Right kidney (tissue), 1 donor: ENCODE results near the gene PITHD1.
"Not testable (repeated sequence)": the region's sequence is repeated elsewhere in the genome, so short reads cannot be mapped to it uniquely, and the experiment has no call there.

Experiments used
- DNase-seq: peaks from one replicate; pipeline ENCODE4 v3.0.0-alpha.2; 2016

PITHD1 gene

GRCh38 chr1:23797478-23798448, 19.5 kb downstream of the PITHD1 start:
- DNase-seq = no peak

GRCh38 chr1:23798662-23799142, 20.5 kb downstream of the PITHD1 start:
- DNase-seq = no peak

DNA sequence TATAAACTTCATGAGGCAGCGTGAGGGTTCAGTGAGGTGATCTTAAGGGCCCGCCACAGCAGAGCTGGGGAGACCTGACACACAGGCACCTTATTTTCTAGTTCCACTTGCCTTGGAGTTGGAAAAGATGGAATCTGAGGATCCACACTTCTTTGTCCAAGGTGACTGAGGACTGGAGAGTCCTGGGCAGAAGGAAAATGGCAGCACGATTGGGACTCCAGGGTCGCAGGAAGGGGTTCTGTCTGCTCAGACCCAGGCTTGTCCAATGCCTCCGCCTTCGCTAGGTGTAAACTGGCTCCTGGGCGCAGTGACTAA, 21.0 kb downstream of the PITHD1 start:
- DNase-seq = no peak

DNA sequence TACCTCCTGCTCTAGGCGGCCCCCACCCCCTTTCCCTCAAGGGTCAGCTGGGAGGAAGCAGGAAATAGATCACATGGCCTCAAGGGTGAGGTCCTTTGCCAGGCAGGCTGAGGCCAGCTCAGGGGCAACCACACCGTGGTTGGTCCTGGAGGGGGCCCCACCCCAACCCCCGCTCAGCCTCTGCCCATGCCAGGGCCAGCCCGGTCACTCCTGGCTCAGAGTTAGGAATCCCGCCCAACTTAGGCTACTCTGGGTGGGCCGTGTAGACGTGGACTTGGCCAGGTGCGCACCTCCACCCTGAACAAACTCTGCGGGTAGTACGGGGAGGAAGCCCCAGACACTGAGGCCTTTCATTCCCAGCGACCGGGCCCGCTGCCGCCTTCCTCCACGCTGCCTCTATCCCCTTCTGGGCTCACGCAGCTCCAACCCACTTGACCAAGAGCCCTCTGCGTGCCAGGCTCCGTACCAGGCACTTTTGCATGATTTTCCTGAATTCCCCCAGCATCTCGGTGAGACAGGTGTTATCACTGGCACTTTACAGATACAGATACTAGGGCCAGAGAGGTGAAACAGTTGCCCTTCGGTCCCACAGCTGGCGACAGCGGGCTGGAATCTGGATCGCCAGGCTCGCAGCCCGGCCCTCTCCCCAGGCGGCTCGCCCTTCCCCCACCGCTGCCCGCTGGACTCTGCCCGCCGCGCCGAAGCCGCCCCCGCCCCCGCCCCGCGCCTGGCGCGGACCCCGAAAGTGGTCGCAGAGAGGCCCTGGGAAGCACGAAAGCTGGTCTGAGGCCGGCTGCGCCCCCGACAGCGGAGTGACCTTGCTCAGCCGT, 21.6 kb downstream of the PITHD1 start:
- peak; percentile 67 for DNase-seq

GRCh38 chr1:23800400-23801337, 22.5 kb downstream of the PITHD1 start, which contains the start of gene GALE:
TSS of gene GALE (minus strand) at chr1:23800754. CDS start at chr1:23799007, 1,747 bp downstream.
- DNase-seq = peak; percentile 84

DNA sequence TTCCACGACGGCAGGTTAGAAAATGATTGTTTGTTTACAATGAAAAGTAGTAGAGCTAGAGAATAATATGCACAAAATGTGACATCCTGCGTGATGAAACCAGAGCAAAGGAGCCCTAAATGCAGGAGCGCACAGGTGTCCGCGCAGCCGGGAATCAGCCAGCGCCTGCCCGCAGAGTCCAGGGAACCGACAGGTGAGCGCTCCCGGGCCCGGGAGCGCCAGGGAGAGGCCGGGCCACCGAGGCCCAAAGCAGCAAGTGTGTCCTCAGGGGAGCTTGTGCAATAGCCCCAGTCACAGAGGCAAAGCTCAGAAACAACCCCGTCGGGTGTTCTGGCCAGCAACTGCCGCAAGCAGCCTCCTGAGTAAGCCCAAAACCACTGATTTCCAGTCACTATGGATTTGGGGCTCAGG, 23.1 kb downstream of the PITHD1 start:
- no peak for DNase-seq

DNA sequence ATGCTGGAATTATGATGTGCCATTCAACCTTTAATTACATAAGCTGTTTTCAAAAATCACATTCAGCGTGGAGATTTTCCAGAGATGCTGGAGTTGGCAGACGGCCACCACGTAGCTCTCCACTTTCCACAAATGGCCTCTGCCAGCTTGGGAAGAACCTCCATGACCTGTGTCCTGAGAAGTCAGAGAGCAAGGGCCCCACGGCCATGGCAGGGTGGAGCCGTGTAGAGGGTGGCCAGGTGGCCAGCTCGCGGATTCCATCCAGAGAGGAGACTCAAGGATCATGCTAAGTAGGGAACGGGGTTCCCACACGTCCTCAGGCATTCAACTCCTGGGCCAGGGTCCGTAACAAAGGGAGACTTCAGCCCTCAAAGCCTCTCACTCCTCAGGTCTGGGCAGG, 23.7 kb downstream of the PITHD1 start:
- DNase-seq = no peak

DNA sequence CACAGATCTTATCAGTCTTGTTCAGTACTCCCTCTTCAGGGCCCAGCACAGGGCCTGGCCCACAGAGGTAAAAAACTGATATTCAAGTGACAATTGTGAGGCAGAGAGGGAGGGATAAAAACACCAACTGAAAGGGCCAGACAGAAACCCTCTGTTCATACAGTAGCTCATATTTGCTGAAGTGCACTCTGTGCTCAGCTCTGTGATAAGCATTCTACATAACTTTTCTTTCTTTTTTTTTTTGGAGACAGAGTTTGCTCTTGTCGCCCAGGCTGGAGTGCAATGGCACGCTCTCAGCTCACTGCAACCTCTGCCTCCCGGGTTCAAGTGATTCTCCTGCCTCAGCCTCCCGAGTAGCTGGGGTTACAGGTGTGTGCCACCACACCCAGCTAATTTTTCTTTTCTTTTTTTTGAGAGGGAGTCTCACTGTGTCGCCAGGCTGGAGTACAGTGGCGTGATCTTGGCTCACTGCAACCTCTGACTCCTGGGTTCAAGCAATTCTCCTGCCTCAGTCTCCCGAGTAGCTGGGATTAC, 24.7 kb downstream of the PITHD1 start:
- DNase-seq = not testable (repeated sequence)

DNA sequence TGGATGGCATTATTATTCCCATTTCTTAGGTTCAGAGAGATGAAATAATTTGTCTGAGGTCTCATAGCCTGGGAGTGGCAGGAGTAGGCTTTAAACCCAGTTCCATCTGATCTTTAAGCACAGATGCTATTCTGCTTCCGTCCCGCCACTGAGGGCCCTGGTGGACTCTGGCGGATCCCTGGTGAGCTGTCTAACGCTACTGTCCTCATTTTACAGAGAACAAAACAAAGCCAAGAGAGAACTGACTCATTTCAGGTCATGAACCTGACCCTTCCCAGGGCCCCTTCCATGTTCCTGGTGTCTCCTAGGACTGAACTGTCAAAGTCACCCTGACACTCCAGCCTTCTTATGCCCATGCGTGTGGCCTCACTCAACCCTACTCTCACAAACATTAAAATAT, 25.5 kb downstream of the PITHD1 start:
- DNase-seq = no peak

- no peak for DNase-seq
These were observed 26.1 kb downstream of the PITHD1 start for GRCh38 chr1:23804183-23804835.

DNA sequence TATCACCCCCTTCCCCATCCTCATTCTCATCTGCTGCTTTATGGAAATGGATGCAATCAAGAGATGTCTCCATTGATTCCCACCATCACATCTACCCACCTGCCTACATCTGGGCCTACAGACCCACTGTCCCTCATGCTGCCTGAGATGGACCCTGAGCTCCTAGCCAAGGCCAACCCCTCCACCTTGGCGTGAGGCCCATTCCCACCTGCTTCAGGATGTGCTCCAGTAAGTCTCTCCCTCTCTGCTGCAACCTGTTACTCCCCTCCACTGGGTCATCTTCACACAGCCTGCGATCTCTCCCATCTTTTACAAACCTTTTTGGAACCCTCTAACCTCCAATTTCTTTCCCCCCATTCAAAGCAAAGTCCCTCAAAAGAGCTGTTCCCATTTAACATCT, 26.8 kb downstream of the PITHD1 start:
- DNase-seq = no peak

- DNase-seq = no peak
These were observed 28.1 kb downstream of the PITHD1 start for GRCh38 chr1:23806280-23806679.

GRCh38 chr1:23807453-23807852, 29.2 kb downstream of the PITHD1 start:
- no peak for DNase-seq

DNA sequence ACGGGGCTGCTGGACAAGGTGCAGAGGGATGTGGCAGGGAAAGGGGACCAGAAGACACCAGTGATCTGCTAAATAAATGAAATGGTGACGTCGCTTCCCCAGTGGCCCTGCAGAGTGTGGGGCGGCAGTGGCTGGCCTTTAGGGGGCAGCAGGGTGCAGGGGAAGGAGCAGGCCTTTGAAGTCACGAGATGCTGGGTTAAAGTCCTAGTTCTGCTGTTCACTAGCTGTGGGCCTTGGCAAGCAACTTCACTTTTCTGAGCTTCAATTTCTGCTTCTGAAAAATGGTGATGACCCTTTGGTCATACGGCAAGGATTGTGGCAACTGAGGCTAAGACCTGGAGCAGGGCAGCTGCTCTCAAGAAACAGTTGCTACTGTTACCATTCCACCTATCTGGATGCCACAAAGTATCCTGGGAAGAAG, 31.5 kb downstream of the PITHD1 start:
- no peak for DNase-seq

DNA sequence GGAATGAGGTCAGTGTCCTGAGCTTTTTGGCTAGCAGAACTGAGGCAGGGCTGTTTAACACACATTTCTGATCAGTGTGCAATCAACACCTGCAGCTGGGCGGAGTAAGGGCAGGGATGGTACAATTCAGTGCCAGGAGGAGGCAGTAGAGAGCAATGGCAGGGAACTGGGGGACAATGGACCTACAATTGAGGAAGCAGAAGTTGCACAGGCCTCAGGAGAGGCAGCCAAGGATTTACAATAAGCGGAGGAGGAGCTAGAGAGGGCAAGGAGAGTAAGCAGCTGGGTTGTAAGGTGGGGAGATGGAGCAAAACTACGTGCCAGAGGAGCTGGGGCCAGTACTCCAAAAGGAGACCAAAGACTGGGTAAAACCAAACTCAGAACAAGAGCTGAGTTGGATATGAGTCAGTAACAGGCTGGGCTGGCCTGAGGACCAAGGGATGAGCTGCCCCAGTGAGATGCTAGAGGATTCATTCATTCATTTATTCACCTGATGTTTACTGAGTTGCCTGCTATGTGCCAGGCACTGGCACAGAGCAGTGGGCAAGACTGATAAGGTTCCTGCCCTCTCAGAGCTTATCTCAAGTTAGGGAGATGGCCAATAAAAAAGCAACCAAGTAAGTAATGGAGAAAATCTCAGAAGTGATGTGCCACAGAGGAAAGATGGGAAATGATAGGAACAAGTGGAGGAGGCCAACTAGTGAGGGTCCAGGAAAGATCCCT, 32.8 kb downstream of the PITHD1 start:
- DNase-seq = no peak

- no peak for DNase-seq
These were observed 35.8 kb downstream of the PITHD1 start for GRCh38 chr1:23814016-23814415.

DNA sequence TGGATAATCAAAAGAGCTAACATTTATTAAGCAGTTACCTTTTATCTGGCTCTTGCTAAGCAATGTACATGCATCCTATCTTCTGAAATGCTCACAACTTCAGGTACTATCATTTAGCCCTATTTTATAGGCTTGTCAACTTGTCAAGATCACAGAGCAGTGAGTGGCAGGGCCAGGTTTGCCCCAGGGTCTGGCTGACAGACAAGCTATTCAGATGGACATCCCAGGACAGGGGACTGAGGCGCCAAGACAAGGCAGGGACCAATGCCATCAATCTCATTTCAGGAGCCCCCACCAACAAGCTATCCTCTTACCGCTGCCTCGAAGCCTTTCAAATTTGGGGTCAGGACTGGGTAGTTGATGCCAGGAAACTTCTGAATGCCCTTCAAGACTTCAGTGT, 38.1 kb downstream of the PITHD1 start:
- no peak for DNase-seq

- DNase-seq = no peak
These were observed 38.7 kb downstream of the PITHD1 start for GRCh38 chr1:23816906-23817305.

DNA sequence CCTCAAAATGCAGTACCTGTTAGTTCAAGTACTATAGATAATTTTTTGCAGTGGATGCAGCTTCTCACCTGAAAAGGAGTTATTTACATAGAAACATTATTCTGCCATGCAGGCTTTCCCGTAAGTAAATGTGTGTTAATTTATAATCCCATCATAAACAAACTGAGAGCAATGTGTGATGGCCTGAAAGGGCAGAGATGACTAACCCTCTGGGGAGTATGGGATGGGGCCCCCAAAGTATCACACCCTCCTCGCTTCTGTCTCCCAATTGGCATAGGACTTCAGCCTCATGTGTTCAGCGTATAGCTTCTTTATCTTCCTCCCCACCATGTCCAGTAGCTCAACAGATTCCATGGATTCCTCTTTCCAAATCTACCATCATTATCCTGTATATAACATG, 39.4 kb downstream of the PITHD1 start:
- DNase-seq = no peak

- DNase-seq = no peak
These were observed 45.5 kb downstream of the PITHD1 start for GRCh38 chr1:23823767-23824166.

DNA sequence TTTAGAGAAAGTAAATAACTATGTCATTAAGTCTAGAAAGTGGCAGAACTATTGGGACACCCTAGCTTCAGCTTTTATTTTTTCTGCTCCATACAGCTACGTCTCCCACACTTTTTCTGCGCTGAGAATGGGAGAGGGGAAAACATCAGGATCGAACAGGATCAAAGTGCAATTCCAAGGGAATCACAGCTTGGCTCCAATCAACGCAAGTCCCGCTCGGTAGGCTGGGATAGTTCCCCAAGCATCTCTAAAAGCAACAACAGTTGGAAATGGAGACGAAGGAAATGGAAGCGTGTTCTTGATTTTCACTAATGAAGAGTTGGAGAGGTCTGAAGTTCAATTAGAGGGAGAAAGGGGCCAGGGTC, 46.5 kb downstream of the PITHD1 start:
- no peak for DNase-seq
